A673 (cell line): ENCODE results near the gene GRIK4.

Source experiments
- EZH2 ChIP-seq: fragments of 200-600 bp; sonication (generic); IDR thresholded peaks from 2 replicates; pipeline ENCODE4 v1.6.1; 2017; ENCODE audit warnings: borderline replicate concordance, low read depth, mild to moderate bottlenecking, mixed read lengths, antibody characterized with exemption, low read length; ENCODE audit not compliant: poor library complexity, severe bottlenecking
- TF ChIP-seq, protein P1 (sequence below): fragments of 300-800, 200-600 bp; sonication (generic); conservative IDR thresholded peaks from 2 replicates; pipeline ENCODE4 v1.5.1; 2017; ENCODE audit warnings: low read depth, mild to moderate bottlenecking, antibody characterized with exemption, low read length, moderate library complexity, mixed read lengths

DNA sequence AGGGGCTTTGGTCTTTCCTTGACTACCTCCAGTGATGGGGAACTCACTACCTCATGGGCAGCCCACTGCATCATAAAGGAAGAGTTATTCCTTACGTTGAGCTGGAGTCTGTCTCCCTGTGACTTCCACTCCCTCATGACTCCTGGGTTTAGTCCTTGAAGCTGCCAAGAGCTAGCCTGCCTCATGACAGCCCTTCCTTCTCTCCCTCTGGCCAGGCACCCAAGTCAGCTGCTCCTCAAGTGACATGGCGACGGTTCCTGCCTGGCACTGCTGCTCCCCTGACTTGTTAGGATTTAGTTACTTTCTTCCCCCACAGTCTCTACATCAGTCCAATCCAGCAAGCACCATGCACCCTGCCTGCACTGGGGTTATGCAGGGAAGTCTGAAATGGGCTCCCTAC lies 316.3 kb downstream of the GRIK4 start:
- TF ChIP-seq, protein P1, sequence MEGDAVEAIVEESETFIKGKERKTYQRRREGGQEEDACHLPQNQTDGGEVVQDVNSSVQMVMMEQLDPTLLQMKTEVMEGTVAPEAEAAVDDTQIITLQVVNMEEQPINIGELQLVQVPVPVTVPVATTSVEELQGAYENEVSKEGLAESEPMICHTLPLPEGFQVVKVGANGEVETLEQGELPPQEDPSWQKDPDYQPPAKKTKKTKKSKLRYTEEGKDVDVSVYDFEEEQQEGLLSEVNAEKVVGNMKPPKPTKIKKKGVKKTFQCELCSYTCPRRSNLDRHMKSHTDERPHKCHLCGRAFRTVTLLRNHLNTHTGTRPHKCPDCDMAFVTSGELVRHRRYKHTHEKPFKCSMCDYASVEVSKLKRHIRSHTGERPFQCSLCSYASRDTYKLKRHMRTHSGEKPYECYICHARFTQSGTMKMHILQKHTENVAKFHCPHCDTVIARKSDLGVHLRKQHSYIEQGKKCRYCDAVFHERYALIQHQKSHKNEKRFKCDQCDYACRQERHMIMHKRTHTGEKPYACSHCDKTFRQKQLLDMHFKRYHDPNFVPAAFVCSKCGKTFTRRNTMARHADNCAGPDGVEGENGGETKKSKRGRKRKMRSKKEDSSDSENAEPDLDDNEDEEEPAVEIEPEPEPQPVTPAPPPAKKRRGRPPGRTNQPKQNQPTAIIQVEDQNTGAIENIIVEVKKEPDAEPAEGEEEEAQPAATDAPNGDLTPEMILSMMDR, result no peak
- no peak for TF ChIP-seq EZH2
